IMR-90 (cell line): ENCODE measurements around the gene LOXL3.

Experiments used
- BHLHE40 ChIP-seq: fragments of 150-350 bp; IDR thresholded peaks from 2 replicates; pipeline ENCODE4 v1.6.1; 2016; ENCODE audit warnings: mild to moderate bottlenecking, low read depth, low read length
- CEBPB ChIP-seq: IDR thresholded peaks from 2 replicates; pipeline ENCODE4 v1.6.1; 2012; ENCODE audit warnings: low read depth, low read length, improper control_type of control experiment
- MAFK ChIP-seq: IDR thresholded peaks from 2 replicates; pipeline ENCODE4 v1.6.1; 2012; ENCODE audit warnings: low read depth, low read length, improper control_type of control experiment
- MAZ ChIP-seq: IDR thresholded peaks from 2 replicates; pipeline ENCODE4 v1.6.1; 2012; ENCODE audit warnings: low read depth, mild to moderate bottlenecking, low read length, improper control_type of control experiment, moderate library complexity, borderline replicate concordance
- MXI1 ChIP-seq: IDR thresholded peaks from 2 replicates; pipeline ENCODE4 v1.6.1; 2012; ENCODE audit warnings: low read depth, mild to moderate bottlenecking, low read length, moderate library complexity, borderline replicate concordance
- POLR2A ChIP-seq: IDR thresholded peaks from 2 replicates; pipeline ENCODE4 v1.6.1; 2012; ENCODE audit warnings: mild to moderate bottlenecking, low read depth, low read length
- RAD21 ChIP-seq: IDR thresholded peaks from 2 replicates; pipeline ENCODE4 v1.6.1; 2012; ENCODE audit warnings: low read length, improper control_type of control experiment
- RCOR1 ChIP-seq: IDR thresholded peaks from 2 replicates; pipeline ENCODE4 v1.6.1; 2012; ENCODE audit warnings: mild to moderate bottlenecking, low read length, improper control_type of control experiment; ENCODE audit not compliant: insufficient replicate concordance
- TF ChIP-seq, protein P1 (sequence below): conservative IDR thresholded peaks from 2 replicates; pipeline ENCODE4 v1.5.1; 2012; ENCODE audit warnings: mild to moderate bottlenecking, low read depth, low read length, improper control_type of control experiment
- TF ChIP-seq, protein P2 (sequence below): fragments of 150-350 bp; IDR thresholded peaks from 2 replicates; pipeline ENCODE4 v1.6.1; 2017; ENCODE audit warnings: mild to moderate bottlenecking, antibody characterized with exemption, low read length, low read depth

DNA sequence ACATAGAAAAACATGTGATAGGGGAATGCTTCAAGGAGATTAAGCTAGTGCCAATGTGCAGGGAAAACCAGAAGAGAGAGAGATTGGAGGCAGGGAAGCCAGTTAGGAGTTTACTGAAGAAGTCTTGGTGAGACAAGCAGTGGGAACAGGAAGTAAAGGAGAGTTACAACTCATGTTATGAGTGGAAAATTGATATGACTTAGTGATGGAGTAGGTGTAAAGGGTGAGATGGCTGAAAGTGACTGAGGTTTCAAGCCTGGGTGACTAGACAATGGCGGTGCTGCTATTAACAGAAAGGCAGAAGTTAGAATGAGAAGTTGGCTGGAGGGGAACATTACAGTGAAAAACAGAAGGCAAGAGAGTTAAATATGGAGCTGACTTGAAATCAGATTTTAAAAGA is 17.3 kb upstream of the LOXL3 start:
- TF ChIP-seq, protein P1, sequence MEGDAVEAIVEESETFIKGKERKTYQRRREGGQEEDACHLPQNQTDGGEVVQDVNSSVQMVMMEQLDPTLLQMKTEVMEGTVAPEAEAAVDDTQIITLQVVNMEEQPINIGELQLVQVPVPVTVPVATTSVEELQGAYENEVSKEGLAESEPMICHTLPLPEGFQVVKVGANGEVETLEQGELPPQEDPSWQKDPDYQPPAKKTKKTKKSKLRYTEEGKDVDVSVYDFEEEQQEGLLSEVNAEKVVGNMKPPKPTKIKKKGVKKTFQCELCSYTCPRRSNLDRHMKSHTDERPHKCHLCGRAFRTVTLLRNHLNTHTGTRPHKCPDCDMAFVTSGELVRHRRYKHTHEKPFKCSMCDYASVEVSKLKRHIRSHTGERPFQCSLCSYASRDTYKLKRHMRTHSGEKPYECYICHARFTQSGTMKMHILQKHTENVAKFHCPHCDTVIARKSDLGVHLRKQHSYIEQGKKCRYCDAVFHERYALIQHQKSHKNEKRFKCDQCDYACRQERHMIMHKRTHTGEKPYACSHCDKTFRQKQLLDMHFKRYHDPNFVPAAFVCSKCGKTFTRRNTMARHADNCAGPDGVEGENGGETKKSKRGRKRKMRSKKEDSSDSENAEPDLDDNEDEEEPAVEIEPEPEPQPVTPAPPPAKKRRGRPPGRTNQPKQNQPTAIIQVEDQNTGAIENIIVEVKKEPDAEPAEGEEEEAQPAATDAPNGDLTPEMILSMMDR, result no peak
- no peak for TF ChIP-seq POLR2A
- no peak for TF ChIP-seq MAZ
- no peak for TF ChIP-seq RCOR1
- TF ChIP-seq RAD21, result no peak
- TF ChIP-seq, protein P2, sequence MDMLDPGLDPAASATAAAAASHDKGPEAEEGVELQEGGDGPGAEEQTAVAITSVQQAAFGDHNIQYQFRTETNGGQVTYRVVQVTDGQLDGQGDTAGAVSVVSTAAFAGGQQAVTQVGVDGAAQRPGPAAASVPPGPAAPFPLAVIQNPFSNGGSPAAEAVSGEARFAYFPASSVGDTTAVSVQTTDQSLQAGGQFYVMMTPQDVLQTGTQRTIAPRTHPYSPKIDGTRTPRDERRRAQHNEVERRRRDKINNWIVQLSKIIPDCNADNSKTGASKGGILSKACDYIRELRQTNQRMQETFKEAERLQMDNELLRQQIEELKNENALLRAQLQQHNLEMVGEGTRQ, result no peak
- no peak for TF ChIP-seq MXI1
- no peak for TF ChIP-seq MAFK
- TF ChIP-seq CEBPB, result no peak
- no peak for TF ChIP-seq BHLHE40
